Endometrial microvascular endothelial cells (primary cell): ENCODE measurements around the gene FN3K. TPM values are rescaled to one million over a fixed set of nuclear protein-coding genes. Genes with fewer than 3 reads are reported as not detected.
"Not testable (repeated sequence)": the region's sequence is repeated elsewhere in the genome, so short reads cannot be mapped to it uniquely, and the experiment has no call there.

Source experiments
- in situ Hi-C: cut with HindIII; loops from 2 replicates; pipeline ENCODE4 v1.10.0; 2017; ENCODE audit warnings: low sequenced_read_pairs, low pct_unique_long_range_greater_than_20kb; ENCODE audit errors: inconsistent ontology term
- total RNA-seq: library from RNA; depleted of rRNA; stranded (reverse); fragments of >200 nt; gene quantifications from one replicate; pipeline ENCODE4 v1.2.3, GENCODE V29; 2015; ENCODE audit errors: inconsistent ontology term

Gene FN3K
- total RNA-seq, 1 donor from 2014 or later: 0.93 TPM

GRCh38 chr17:82729479-82730260, 5.7 kb upstream of the FN3K start:
- in situ Hi-C loops: no loop called here

- in situ Hi-C loops: no loop called here
Measured at GRCh38 chr17:82732118-82732743, 3.2 kb upstream of the FN3K start.

GRCh38 chr17:82736511-82737185, 1.2 kb downstream of the FN3K start:
- in situ Hi-C loops: no loop called here

- in situ Hi-C loops: no loop called here
Measured at GRCh38 chr17:82737967-82738877, 2.8 kb downstream of the FN3K start.

DNA sequence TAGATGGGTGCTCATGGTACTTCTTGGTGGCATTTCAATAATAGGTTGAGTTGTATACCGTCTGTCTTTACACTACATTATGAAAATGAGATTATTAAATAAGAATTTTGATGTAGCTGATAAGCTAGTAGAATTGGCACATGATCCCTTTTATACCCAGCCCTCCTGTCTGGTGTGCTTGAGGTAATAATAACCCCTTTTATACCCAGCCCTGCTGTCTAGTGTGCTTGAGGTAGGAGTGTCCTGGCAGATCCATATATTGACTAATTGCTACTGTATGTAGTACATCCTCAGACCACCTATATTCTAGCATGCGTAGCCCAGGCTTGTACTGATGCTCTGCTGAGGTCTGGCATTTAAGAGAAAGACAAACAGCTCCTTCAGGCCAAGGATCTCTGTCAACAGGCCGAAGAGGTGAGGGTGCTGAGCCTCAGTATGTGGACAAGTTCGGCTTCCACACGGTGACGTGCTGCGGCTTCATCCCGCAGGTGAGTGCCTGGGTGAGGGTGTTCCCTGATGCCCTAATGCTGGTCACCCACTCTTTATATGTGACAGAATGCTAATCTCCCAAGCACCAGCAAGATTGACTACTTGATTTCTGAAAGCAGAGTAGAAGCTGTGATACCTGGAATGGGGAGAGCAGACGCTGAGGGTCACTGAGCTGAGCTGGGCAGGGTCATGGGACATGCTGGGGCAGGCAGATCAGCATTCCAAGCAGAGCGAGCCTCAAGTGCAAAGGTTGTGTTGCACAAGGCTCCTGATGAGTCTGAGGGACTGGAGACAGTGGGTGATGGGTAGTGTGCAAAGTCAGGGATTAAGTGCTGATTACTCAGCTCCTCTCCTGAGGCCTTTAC, 5.7 kb downstream of the FN3K start:
- in situ Hi-C loops: no loop called here

- in situ Hi-C loops: no loop called here
Measured at GRCh38 chr17:82743344-82744219, 8.2 kb downstream of the FN3K start.

DNA sequence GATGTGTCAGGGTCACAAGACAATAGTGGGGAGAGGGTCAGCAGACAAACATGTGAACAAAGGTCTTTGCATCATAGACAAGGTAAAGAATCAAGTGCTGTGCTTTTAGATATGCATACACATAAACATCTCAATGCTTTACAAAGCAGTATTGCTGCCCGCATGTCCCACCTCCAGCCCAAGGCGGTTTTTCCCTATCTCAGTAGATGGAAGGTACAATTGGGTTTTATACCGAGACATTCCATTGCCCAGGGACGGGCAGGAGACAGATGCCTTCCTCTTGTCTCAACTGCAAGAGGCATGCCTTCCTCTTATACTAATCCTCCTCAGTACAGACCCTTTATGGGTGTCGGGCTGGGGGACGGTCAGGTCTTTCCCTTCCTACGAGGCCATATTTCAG, 9.3 kb downstream of the FN3K start:
- in situ Hi-C loops: not testable (repeated sequence)

- in situ Hi-C loops: no loop called here
Measured at GRCh38 chr17:82745524-82745923, 10.1 kb downstream of the FN3K start.

DNA sequence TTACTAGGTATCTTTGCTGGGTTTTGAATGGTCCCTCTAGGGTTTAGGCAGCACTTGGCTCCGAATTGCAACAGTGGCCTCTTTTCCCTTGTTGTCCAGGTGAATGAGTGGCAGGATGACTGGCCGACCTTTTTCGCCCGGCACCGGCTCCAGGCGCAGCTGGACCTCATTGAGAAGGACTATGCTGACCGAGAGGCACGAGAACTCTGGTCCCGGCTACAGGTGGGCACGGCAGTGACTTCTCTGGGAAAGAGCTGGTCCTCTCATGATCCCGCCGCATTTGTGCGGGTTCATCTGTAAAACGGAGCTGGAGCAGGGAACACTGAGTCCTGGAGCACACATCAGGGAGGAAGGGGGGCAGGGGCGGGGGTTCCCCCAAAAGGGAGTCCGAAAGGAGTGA, 13.3 kb downstream of the FN3K start:
- in situ Hi-C loops: no loop called here

- in situ Hi-C loops: no loop called here
Measured at GRCh38 chr17:82750241-82750908, 15.0 kb downstream of the FN3K start.

DNA sequence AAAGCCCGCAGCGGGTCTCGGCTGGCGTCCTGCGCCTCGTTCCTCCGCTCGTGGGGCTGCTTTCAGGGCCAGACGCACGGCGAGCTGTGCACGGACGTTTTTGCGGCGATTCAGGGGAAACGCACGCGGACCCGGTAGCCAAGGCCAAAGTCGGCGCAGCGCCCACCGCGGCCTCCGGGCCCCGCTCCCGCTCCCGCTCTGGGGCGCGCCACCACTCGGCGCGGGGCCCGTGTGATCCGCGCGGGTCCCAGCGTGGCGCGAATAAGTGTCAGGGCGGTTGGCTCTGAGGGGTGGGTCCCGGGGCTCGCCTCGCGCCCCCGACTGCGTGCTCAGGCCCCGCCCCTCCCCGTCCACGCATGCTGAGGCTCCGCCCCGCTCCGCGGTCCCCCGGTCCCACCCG, 15.8 kb downstream of the FN3K start:
- in situ Hi-C loops: no loop called here

DNA sequence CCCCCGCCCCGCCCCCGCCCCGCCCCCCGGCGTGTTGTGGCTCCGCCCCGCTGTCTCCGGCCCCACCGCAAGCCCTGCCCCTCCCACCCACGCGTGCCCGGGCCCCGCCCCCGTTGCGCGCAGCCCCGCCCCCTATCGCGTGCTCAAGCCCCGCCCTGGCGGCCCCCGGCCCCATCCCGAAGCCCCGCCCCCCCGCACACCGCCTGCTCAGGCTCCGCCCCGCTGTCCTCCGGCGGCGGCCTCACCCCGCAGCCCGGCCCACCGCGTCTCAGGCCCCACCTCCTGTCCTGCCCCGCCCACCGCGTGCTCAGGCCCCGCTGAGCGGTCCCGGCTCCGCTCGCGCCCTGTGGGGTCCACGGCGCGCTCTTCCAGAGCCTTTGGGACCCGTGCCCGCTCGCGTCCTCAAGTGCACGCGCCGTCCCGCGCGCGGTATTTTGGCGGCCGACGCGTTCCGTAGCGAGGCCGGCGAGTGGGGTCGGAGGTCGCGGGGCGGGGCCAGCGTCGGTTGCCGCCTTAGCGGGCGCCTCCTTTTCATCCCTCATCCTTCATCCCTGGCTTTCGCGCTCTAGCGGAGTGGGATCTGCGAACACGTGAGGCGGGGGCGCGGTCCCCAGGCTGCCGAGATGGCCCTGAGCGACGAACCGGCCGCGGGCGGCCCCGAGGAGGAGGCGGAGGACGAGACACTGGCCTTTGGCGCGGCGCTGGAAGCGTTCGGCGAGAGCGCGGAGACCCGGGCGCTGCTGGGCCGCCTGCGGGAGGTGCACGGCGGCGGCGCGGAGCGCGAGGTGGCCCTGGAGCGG, 16.4 kb downstream of the FN3K start, which contains the start of gene TBCD:
Gene TBCD (plus strand): TSS at position 495 of the 800 bp plus-strand sequence. CDS start 129 bp downstream, at position 624.
- in situ Hi-C loops: no loop called here

- in situ Hi-C loops: no loop called here
Measured at GRCh38 chr17:82752371-82753200, 17.2 kb downstream of the FN3K start.

DNA sequence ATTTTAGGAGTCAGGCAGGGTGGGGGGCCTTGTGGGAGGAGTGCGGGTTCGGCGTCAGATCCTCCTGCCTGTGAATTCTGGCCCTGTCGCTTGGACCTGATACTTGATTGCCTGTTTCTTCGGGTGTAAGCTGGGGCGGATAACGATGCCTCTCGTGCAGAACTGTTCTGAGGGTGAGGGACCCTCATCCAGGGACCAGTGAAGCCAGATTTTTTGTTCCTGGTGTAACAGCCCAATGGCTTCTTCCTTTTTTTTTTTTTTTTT, 17.7 kb downstream of the FN3K start:
- in situ Hi-C loops: no loop called here
